H1 (cell line): ENCODE measurements around the gene C12orf75. TPM values are rescaled to one million over a fixed set of nuclear protein-coding genes. Genes with fewer than 3 reads are reported as not detected.
"Not testable (repeated sequence)": the region's sequence is repeated elsewhere in the genome, so short reads cannot be mapped to it uniquely, and the experiment has no call there.

ENCODE experiments used
- CTCF ChIA-PET: fragments of 300-600 bp; sonication (Branson Sonifier 250); formaldehyde crosslinking; loops from one replicate; lab custom pipeline; 2021; ENCODE audit not compliant: partially characterized antibody; lab: Charles Lee
- POLR2A ChIA-PET: fragments of 300-600 bp; sonication (Branson Sonifier 250); formaldehyde crosslinking; loops from one replicate; lab custom pipeline; 2021; ENCODE audit warnings: inconsistent platforms; ENCODE audit not compliant: partially characterized antibody; lab: Charles Lee
- DNase-seq, 2 experiments: peaks; one replicate each; pipeline versions ENCODE4 v3.0.0 to v3.0.0-alpha.2; 2010 to 2022; ENCODE audit warnings: low spot score in 2 of 2, low read depth in 1 of 2, mixed read lengths in 1 of 2
- FAIRE-seq: peaks from 2 replicates; lab custom pipeline; 2011; peaks lifted over from hg19 to GRCh38; lab: Jason Lieb, UNC
- H2AFZ ChIP-seq: 2 replicates; pipeline ENCODE4 v1.8.1; 2012; ENCODE audit warnings: low read length, inconsistent platforms
- H2AK5ac ChIP-seq: 2 replicates; pipeline ENCODE4 v1.6.1; 2013; ENCODE audit warnings: low read depth, low read length
- H2BK120ac ChIP-seq: replicated peaks from 2 replicates; pipeline ENCODE3; 2013; ENCODE audit warnings: low read depth, low read length, inconsistent platforms
- H2BK12ac ChIP-seq: 2 replicates; pipeline ENCODE4 v1.6.1; 2013; ENCODE audit warnings: low read depth, low read length
- H2BK15ac ChIP-seq: 2 replicates; pipeline ENCODE4 v1.6.1; 2013; ENCODE audit warnings: low read length
- H2BK20ac ChIP-seq: 2 replicates; pipeline ENCODE4 v1.6.1; 2013; ENCODE audit warnings: low read length
- H2BK5ac ChIP-seq: 2 replicates; pipeline ENCODE4 v1.6.1; 2013; ENCODE audit warnings: low read depth, low read length
- H3K14ac ChIP-seq: 2 replicates; pipeline ENCODE4 v1.6.1; 2013; ENCODE audit warnings: inconsistent platforms; ENCODE audit not compliant: insufficient read length
- H3K18ac ChIP-seq: 2 replicates; pipeline ENCODE4 v1.6.1; 2013; ENCODE audit warnings: low read length; ENCODE audit errors: extremely low read depth
- H3K23ac ChIP-seq: 2 replicates; pipeline ENCODE4 v1.6.1; 2013; ENCODE audit warnings: inconsistent platforms; ENCODE audit not compliant: insufficient read length
- H3K23me2 ChIP-seq: 2 replicates; pipeline ENCODE4 v1.6.1; 2013; ENCODE audit warnings: low read depth, low read length
- H3K27ac ChIP-seq: 2 replicates; pipeline ENCODE4 v1.6.1; 2011; ENCODE audit warnings: low read depth, low read length, inconsistent platforms
- H3K27me3 ChIP-seq, 4 experiments: replicated peaks in 1 of 4; 1 replicate in 1 of 4; 2 replicates in 3 of 4; pipeline versions ENCODE4 v1.6.1 to v1.8.1; 2011 to 2013; ENCODE audit warnings: low read length in 3 of 4, mild to moderate bottlenecking in 3 of 4, inconsistent platforms in 2 of 4, mixed read lengths in 2 of 4, moderate library complexity in 1 of 4; ENCODE audit not compliant: control insufficient read depth in 3 of 4, insufficient read depth in 3 of 4; ENCODE audit errors: extremely low read depth in 1 of 4
- H3K36me3 ChIP-seq, 4 experiments: 2 replicates each; pipeline versions ENCODE4 v1.6.1 to v1.8.1; 2011 to 2013; ENCODE audit warnings: mild to moderate bottlenecking in 4 of 4, low read length in 3 of 4, moderate library complexity in 2 of 4, control low read depth in 1 of 4, inconsistent platforms in 1 of 4; ENCODE audit not compliant: insufficient read depth in 4 of 4, control insufficient read depth in 2 of 4
- H3K4ac ChIP-seq: replicated peaks from 2 replicates; pipeline ENCODE3; 2013; ENCODE audit warnings: low read length, low read depth, mixed read lengths, inconsistent platforms; ENCODE audit not compliant: insufficient read length
- H3K4me1 ChIP-seq, 4 experiments: replicated peaks in 1 of 4; 1 replicate in 1 of 4; 2 replicates in 3 of 4; pipeline versions ENCODE4 v1.6.1 to v1.8.1; 2011 to 2013; ENCODE audit warnings: low read length in 3 of 4, inconsistent platforms in 2 of 4, mixed read lengths in 1 of 4; ENCODE audit not compliant: insufficient read depth in 4 of 4, control insufficient read depth in 3 of 4
- H3K4me2 ChIP-seq, 2 experiments: 2 replicates each; pipeline versions ENCODE4 v1.6.1 to v1.8.1; 2011 to 2013; ENCODE audit warnings: low read depth in 2 of 2, low read length in 2 of 2, control low read depth in 1 of 2, inconsistent platforms in 1 of 2, mild to moderate bottlenecking in 1 of 2; ENCODE audit not compliant: insufficient read depth in 1 of 2
- H3K4me3 ChIP-seq, 4 experiments: fragments of 200-600, 300-600 bp in 1 of 4; sonication (generic), shearing (Covaris generic), sonication (Bioruptor Twin) in 1 of 4; 2 replicates each; pipeline versions ENCODE4 v1.5.1 to v1.8.1; 2011 to 2016; ENCODE audit warnings: low read length in 4 of 4, low read depth in 3 of 4, control low read depth in 2 of 4, inconsistent platforms in 2 of 4, mild to moderate bottlenecking in 2 of 4, mixed read lengths in 1 of 4, moderate library complexity in 1 of 4; ENCODE audit not compliant: insufficient read depth in 2 of 4; ENCODE audit errors: extremely low read depth in 1 of 4
- H3K56ac ChIP-seq: replicated peaks from 2 replicates; pipeline ENCODE3; 2013; ENCODE audit warnings: low read depth, mild to moderate bottlenecking, mixed read lengths, low read length, inconsistent platforms; ENCODE audit not compliant: insufficient read length
- H3K79me1 ChIP-seq: 2 replicates; pipeline ENCODE4 v1.6.1; 2013; ENCODE audit warnings: low read depth, low read length, control low read depth
- H3K79me2 ChIP-seq, 2 experiments: 2 replicates each; pipeline versions ENCODE4 v1.6.1 to v1.8.1; 2012 to 2013; ENCODE audit warnings: low read length in 2 of 2, mild to moderate bottlenecking in 2 of 2, inconsistent platforms in 1 of 2; ENCODE audit not compliant: insufficient read depth in 2 of 2, control insufficient read depth in 1 of 2
- H3K9ac ChIP-seq, 4 experiments: replicated peaks in 1 of 4; 1 replicate in 1 of 4; 2 replicates in 3 of 4; pipeline versions ENCODE4 v1.6.1 to v1.8.1; 2011 to 2013; ENCODE audit warnings: low read depth in 3 of 4, low read length in 3 of 4, control low read depth in 2 of 4, mild to moderate bottlenecking in 2 of 4, moderate library complexity in 2 of 4, inconsistent platforms in 1 of 4; ENCODE audit errors: extremely low read depth in 1 of 4
- H3K9me3 ChIP-seq, 2 experiments: 2 replicates each; pipeline versions ENCODE4 v1.6.1 to v1.8.1; 2012 to 2013; ENCODE audit warnings: mild to moderate bottlenecking in 2 of 2, moderate library complexity in 2 of 2, control low read depth in 1 of 2, inconsistent platforms in 1 of 2, low read depth in 1 of 2, low read length in 1 of 2, mixed read lengths in 1 of 2; ENCODE audit not compliant: insufficient read depth in 2 of 2
- H4K20me1 ChIP-seq, 2 experiments: replicated peaks in 1 of 2; 2 replicates each; pipeline versions ENCODE3 to v1.8.1; 2011 to 2013; ENCODE audit warnings: inconsistent platforms in 2 of 2, low read length in 2 of 2, mild to moderate bottlenecking in 1 of 2; ENCODE audit not compliant: insufficient read depth in 2 of 2, control insufficient read depth in 1 of 2
- H4K5ac ChIP-seq: 2 replicates; pipeline ENCODE4 v1.6.1; 2013; ENCODE audit warnings: low read length, low read depth, mixed read lengths, inconsistent platforms; ENCODE audit not compliant: insufficient read length
- H4K8ac ChIP-seq: 2 replicates; pipeline ENCODE4 v1.8.0; 2013; ENCODE audit warnings: mild to moderate bottlenecking, moderate library complexity, low read length, inconsistent platforms; ENCODE audit not compliant: insufficient read depth; ENCODE audit errors: extremely low read depth
- H4K91ac ChIP-seq: replicated peaks from 2 replicates; pipeline ENCODE3; 2013; ENCODE audit warnings: low read length, mixed read lengths, inconsistent platforms; ENCODE audit not compliant: insufficient read length
- EP300 ChIP-seq, 2 experiments: IDR thresholded peaks; 1 replicate in 1 of 2; 2 replicates in 1 of 2; pipeline ENCODE4 v1.6.1; 2011 to 2012; ENCODE audit warnings: low read depth in 2 of 2, low read length in 2 of 2, mild to moderate bottlenecking in 2 of 2, borderline replicate concordance in 1 of 2, inconsistent platforms in 1 of 2, moderate library complexity in 1 of 2
- WGBS, 2 experiments: shearing (Covaris generic) in 1 of 2; methylation state at CpG; one replicate each; pipeline versions ENCODE4 v1.1.6 to v1.1.7; 2013 to 2015; ENCODE audit warnings: low lambda C conversion rate in 2 of 2, mixed read lengths in 2 of 2, inconsistent platforms in 1 of 2, low coverage in 1 of 2, missing lambda C conversion rate in 1 of 2; ENCODE audit not compliant: insufficient replicate concordance in 2 of 2, insufficient coverage in 1 of 2, insufficient read length in 1 of 2; ENCODE audit errors: extremely low coverage in 1 of 2, missing lambda C conversion rate in 1 of 2; 5-methylcytosine and 5-hydroxymethylcytosine counted together
- polyA plus RNA-seq, 7 experiments: library from polyadenylated mRNA; depleted of rRNA in 3 of 7; stranded (reverse) in 5 of 7; unstranded in 2 of 7; fragments of >200 nt in 5 of 7; fragments of 200-250 nt in 2 of 7; gene quantifications; 1 replicate in 5 of 7; 2 replicates in 1 of 7; 4 replicates in 1 of 7; pipeline versions ENCODE4 v1.2.1 to v1.2.3, GENCODE V29; 2011 to 2013; ENCODE audit warnings: missing spikeins in 2 of 7, mixed read lengths in 2 of 7
- total RNA-seq: library from RNA; stranded (reverse); fragmentation: NEBNext Ultra II Directional; extraction: Animal tissue kit (Norgen Biotek cat#: 25700); gene quantifications from 2 replicates; pipeline ENCODE4 v1.2.1, GENCODE V29; 2021

C12orf75 gene
- total and polyA plus RNA-seq, 2 of the 8 experiments (the other 6 are each of a cell fraction or from before 2014, with no cell fraction given), result 26.4 to 41.2 TPM

DNA sequence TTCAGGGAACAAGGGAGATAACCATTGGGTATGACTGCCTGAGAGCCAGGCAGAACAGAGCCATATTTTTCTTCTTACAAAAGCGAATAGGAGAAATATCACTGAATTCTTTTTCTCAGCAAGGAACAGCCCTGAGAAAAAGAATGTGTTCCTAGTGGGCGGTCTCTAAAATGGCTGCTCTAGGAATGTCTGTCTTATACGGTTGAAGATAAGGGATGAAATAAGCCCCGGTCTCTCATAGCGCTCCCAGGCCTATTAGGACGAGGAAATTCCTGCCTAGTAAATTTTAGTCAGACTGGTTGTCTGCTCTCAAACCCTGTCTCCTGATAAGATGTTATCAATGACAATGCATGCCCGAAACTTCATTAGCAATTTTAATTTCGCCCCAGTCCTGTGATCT, 16.7 kb upstream of the C12orf75 start:
- H2BK15ac ChIP-seq, H3K9ac ChIP-seq, H4K20me1 ChIP-seq, H2AFZ ChIP-seq, H2AK5ac ChIP-seq, H4K8ac ChIP-seq, H2BK5ac ChIP-seq, H3K56ac ChIP-seq, H3K4me1 ChIP-seq, H4K5ac ChIP-seq, H3K14ac ChIP-seq, H3K27me3 ChIP-seq, H2BK120ac ChIP-seq, CTCF ChIA-PET, H2BK12ac ChIP-seq, H3K79me1 ChIP-seq, H3K18ac ChIP-seq, H3K27ac ChIP-seq, H3K23me2 ChIP-seq, POLR2A ChIA-PET, FAIRE-seq, H4K91ac ChIP-seq, H3K4me2 ChIP-seq, DNase-seq, H3K23ac ChIP-seq, H2BK20ac ChIP-seq, H3K36me3 ChIP-seq, H3K4ac ChIP-seq, H3K79me2 ChIP-seq, H3K4me3 ChIP-seq: not testable (repeated sequence)
- peak in 1 of 2 experiments; percentile 82; a peak in 1 of 3 replicates for TF ChIP-seq EP300 (IDR thresholded peaks at IDR 0.05; ENCODE audit: borderline replicate concordance in 1 of 2, low read depth in 2 of 2, low read length in 2 of 2)
- peaks cover 5 to 17% of the 10 kb centered on the region in 2 experiments; a peak in 1 of 4 replicates for H3K9me3 ChIP-seq
- WGBS, 2 experiments, result 92% methylated on average over 8 of the region's 8 CpGs; no CpG with 5 or more reads in 1 of the 2 experiments
